Fibroblast of mammary gland (primary cell): Measurements from ENCODE around the gene FZD1.

Source experiments
- DNase-seq: peaks from one replicate; pipeline ENCODE4 v3.0.0-alpha.2; 2010; ENCODE audit warnings: low read depth
- H3K4me3 ChIP-seq: 2 replicates; pipeline ENCODE4 v1.5.1; 2011; ENCODE audit warnings: low read depth, mild to moderate bottlenecking, low read length, moderate library complexity; ENCODE audit not compliant: control insufficient read depth
- CTCF ChIP-seq: conservative IDR thresholded peaks from 2 replicates; pipeline ENCODE4 v1.5.1; 2011; ENCODE audit warnings: low read depth, low read length, inconsistent platforms; ENCODE audit not compliant: control insufficient read depth, insufficient read depth

Gene FZD1

GRCh38 chr7:91270372-91270771 is 6.1 kb downstream of the FZD1 start:
- DNase-seq = no peak
- no peak for TF ChIP-seq CTCF
- H3K4me3 ChIP-seq = no peak overlapping the region

- H3K4me3 ChIP-seq = no peak overlapping the region
- DNase-seq = no peak
- TF ChIP-seq CTCF = no peak
Measured at GRCh38 chr7:91276909-91277308, 12.7 kb downstream of the FZD1 start.

GRCh38 chr7:91280185-91280584 is 16.0 kb downstream of the FZD1 start:
- no peak for TF ChIP-seq CTCF
- H3K4me3 ChIP-seq = no peak overlapping the region
- DNase-seq = no peak

- no peak for TF ChIP-seq CTCF
- H3K4me3 ChIP-seq = no peak overlapping the region
- DNase-seq = no peak
Measured at GRCh38 chr7:91280604-91281003, 16.4 kb downstream of the FZD1 start.

- no peak overlapping the region for H3K4me3 ChIP-seq
- no peak for TF ChIP-seq CTCF
- DNase-seq = peak; percentile 64
Measured at GRCh38 chr7:91285696-91286355, 21.6 kb downstream of the FZD1 start.

- no peak overlapping the region for H3K4me3 ChIP-seq
- no peak for TF ChIP-seq CTCF
- no peak for DNase-seq
Measured at GRCh38 chr7:91286432-91286831, 22.2 kb downstream of the FZD1 start.
